AG10803 (cell line): ENCODE results near the gene ANKS6.

Source experiments
- DNase-seq: peaks from one replicate; pipeline ENCODE4 v3.0.0; 2010; ENCODE audit warnings: low read depth
- H3K4me3 ChIP-seq: 2 replicates; pipeline ENCODE4 v1.5.1; 2011; ENCODE audit warnings: mild to moderate bottlenecking, low read length, control low read depth
- TF ChIP-seq, protein P1 (sequence below): conservative IDR thresholded peaks from 2 replicates; pipeline ENCODE4 v1.5.1; 2011; ENCODE audit warnings: mild to moderate bottlenecking, low read length, control low read depth, inconsistent platforms

ANKS6 gene

DNA sequence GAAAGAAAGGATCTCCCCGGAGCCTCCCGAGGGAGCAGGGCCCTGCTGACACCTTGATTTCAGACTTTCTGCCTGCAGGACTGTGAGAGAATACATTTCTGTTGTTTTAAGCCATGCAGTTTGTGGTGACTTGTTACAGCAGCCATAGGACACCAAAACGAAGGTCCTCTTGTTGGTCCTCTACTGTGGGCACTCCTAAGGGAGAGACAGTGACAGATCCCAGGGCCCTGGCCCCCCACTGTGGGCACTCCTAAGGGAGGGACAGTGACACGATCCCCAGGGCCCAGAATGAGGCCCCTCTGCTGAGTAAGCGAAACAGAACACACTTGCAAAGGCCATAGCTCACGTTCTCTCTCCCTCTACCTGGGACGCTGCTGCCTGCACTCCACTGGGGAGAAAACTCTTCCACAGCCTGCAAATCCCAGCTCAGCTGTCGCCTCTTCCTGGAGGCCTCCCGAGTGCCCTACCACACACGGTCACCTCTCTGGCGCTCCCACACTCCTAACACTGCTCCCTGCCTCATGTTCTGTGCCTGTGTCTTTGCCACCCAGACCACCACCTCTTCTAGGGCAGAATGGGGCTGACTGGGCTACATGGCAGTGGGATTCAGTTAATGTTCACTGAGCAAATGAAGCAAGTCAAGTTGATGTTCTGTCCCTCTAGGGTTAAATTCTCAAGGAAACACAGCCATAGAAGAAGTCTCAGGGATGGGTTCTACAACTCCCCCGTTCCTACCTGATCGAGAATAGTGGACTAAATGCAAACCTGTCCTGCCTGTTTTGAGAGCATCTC lies 23.8 kb downstream of the ANKS6 start:
- H3K4me3 ChIP-seq = no peak overlapping the region
- TF ChIP-seq, protein P1, sequence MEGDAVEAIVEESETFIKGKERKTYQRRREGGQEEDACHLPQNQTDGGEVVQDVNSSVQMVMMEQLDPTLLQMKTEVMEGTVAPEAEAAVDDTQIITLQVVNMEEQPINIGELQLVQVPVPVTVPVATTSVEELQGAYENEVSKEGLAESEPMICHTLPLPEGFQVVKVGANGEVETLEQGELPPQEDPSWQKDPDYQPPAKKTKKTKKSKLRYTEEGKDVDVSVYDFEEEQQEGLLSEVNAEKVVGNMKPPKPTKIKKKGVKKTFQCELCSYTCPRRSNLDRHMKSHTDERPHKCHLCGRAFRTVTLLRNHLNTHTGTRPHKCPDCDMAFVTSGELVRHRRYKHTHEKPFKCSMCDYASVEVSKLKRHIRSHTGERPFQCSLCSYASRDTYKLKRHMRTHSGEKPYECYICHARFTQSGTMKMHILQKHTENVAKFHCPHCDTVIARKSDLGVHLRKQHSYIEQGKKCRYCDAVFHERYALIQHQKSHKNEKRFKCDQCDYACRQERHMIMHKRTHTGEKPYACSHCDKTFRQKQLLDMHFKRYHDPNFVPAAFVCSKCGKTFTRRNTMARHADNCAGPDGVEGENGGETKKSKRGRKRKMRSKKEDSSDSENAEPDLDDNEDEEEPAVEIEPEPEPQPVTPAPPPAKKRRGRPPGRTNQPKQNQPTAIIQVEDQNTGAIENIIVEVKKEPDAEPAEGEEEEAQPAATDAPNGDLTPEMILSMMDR = no peak
- DNase-seq = no peak

DNA sequence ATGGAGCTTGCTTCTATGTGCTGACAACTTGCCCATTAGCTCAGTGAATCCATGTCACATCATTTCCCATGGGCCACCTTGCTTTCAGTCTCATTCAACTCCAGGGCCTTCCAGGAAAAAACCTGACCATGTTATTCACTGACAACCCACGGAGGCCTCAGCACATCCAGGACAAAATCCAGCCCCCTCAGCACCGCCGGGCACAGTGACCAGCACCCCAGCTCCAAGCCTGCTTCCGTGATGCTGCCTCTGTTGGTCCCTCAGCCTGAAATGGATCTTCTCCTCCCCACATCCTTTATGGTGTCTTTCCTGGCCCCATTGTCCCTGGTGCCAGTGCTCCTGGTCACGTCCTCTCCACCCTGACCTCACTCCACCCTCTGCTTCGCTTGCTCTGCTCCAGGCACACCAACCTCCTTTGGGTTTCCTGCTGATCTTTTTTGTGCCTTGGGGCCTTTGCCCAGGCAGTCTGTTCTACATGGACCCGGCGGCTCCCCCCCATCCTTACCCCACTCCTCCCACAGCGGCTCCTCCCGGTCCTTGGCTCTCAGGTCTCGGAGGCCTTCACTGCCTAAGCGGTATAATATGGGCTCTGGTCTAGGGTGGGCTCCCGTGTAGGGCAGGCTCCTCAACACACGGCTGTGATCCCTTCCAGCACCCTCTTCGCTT lies 25.0 kb downstream of the ANKS6 start:
- TF ChIP-seq, protein P1 = no peak
- DNase-seq = no peak
- no peak overlapping the region for H3K4me3 ChIP-seq

DNA sequence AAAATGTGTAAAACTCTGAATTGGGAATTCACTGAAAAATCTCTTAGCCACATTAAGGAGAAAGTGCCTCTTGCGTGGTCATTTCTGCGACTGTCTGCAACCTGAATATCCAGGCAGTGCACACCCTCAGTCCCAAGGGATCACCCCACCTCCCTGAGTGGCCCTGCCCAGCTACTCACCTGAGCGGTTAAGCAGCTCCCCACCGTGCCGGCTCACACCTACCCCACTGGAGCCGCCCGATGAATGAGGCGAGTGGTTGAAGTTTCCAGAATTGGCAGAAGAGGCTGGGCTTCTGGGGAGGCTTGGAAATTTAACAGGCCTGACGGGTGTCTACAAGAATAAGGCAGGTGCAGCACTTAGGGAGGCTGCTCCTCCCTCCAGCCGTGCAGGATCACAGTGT lies 25.6 kb downstream of the ANKS6 start:
- DNase-seq = no peak
- H3K4me3 ChIP-seq = no peak overlapping the region
- TF ChIP-seq, protein P1 = no peak

DNA sequence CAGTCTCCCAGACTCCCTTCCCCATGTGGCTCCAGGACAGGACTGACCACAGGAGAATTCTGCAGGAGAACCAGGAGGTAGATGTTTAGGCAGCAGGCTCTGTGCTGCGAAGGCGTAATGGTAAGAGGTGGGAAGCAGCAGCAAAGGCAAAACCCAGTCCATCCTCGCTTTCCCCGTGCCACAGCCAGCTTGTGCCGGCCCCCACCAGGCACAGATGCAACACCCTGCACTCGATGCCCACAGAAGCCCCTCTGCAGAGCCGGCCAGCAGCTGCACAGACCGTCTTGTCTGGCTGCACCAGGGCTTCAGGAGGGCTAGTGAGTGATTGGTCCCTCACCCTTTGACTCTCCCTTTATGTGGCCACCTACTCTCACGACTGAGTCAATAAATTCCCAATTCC lies 28.0 kb downstream of the ANKS6 start:
- TF ChIP-seq, protein P1 = no peak
- no peak overlapping the region for H3K4me3 ChIP-seq
- DNase-seq = no peak

DNA sequence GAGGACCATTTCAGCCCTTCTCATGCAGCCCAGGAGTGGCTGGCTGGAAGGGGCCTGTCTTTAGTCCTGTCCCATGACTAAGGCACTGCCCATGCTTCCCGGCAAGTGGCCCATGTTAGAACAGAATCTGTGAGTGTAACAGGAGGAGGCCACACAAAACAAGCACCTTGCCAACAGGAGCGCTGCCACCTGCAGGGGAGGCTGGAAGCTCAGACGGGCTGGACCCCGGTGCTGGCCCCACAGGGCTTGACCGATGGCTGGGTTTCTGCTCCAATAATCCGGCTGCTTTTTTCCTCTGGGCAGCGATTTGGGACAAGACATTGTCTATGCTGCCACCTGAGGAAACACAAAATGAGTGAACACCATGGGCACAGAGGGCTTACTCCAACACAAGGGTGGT lies 28.4 kb downstream of the ANKS6 start:
- DNase-seq = no peak
- no peak overlapping the region for H3K4me3 ChIP-seq
- TF ChIP-seq, protein P1 = no peak

DNA sequence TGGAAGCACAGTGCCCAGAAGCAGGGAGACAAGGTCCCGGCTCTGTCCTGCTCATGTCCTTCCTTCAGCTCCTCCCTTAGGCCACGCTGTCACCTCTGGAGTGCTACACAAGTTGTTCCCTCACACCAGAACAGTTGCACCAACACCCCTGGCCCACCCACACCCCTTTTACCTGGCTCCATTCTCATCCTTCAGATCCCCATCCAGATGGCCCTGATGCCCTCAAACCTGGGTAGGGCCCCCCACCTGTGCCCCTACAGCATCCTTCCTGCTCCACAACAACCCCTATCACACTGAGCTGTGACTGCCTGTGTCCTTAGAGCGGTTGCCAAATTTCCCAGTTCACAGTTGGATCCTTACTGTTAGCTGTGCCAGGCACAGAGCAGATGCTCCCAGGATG lies 29.2 kb downstream of the ANKS6 start:
- H3K4me3 ChIP-seq = no peak overlapping the region
- DNase-seq = no peak
- TF ChIP-seq, protein P1 = no peak

DNA sequence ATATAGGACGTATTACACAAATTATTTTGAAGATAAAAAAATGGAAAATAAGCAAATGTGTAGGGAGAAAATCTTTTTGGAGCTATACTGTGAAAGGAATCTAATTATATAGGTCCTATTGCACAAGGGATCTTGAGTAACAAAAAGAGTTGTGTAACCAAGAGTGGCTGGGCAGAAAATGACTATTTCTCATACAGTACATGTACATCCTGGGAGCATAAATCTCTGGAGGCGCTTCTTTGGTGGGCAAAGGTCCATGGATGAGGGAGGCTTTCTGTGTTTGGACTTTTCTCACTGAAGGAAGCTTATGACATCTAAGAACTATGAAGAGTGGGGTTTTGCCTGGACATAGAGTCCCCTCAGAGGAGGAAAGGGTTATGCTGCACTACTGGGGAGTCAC lies 29.8 kb downstream of the ANKS6 start:
- no peak overlapping the region for H3K4me3 ChIP-seq
- TF ChIP-seq, protein P1 = no peak
- no peak for DNase-seq
